ENCODE measurements around the gene S100A9. TPM values are rescaled to one million over a fixed set of nuclear protein-coding genes. Genes with fewer than 3 reads are reported as not detected.

S100A9 gene
- total RNA-seq, 1 donor from 2014 or later, result 0.91 TPM

DNA sequence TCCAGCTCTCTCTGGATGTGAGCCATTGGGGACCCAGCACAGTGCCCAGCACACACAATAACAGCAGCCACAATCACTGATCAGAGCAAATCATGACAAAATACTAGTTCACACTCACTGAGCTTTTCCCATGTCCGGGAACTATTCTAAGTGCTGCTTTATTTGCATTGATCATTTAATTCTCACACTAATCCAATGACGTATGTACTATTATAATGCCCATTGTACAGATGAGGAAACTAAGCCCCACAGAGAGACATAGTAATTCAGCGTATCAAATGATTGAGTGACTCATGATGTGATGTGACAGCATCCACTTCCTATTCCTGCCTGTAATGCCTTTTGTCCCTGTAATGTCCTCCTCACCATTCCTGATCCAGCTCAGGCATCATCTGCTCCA lies 35.2 kb downstream of the S100A9 start:
- Mint-ChIP-seq H3K4me1 (ENCODE audit: low read depth) (no peaks in the 10 kb centered on the region), H3K9me3 (ENCODE audit: low read depth) (no peaks in the 10 kb centered on the region), H3K27ac (no peak overlapping the region), H3K27me3 (peaks cover 44% of the 10 kb centered on the region), H3K36me3 (ENCODE audit: insufficient read depth) (no peaks in the 10 kb centered on the region), H3K4me3 (ENCODE audit: low read depth) (no peak overlapping the region)
- TF ChIP-seq, protein P1, sequence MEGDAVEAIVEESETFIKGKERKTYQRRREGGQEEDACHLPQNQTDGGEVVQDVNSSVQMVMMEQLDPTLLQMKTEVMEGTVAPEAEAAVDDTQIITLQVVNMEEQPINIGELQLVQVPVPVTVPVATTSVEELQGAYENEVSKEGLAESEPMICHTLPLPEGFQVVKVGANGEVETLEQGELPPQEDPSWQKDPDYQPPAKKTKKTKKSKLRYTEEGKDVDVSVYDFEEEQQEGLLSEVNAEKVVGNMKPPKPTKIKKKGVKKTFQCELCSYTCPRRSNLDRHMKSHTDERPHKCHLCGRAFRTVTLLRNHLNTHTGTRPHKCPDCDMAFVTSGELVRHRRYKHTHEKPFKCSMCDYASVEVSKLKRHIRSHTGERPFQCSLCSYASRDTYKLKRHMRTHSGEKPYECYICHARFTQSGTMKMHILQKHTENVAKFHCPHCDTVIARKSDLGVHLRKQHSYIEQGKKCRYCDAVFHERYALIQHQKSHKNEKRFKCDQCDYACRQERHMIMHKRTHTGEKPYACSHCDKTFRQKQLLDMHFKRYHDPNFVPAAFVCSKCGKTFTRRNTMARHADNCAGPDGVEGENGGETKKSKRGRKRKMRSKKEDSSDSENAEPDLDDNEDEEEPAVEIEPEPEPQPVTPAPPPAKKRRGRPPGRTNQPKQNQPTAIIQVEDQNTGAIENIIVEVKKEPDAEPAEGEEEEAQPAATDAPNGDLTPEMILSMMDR (IDR thresholded peaks at IDR 0.05; ENCODE audit: unreplicated experiment), result no peak
- no peak for DNase-seq (ENCODE audit: low spot score, unreplicated experiment)

DNA sequence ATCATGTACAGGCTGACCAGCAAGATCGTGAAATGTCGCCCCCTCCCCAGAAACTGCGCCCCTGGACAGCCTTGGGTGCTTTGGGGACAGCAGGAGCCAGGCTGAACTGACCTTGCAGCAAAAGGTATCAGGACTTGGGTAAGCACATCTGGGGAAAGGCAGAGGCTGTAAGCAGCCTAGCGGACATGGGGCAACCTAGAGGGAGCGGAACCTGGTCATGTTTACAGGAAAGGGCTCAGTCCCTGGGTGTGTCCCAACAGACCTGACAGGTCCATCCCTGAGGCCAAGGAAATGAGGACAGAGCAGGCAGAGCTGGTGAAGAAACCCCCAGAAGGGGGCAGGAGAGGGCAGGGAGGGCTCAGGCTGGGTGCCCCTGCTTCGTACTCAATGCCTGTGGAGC lies 36.3 kb downstream of the S100A9 start:
- no peaks in the 10 kb centered on the region for H3K4me1 Mint-ChIP-seq (ENCODE audit: low read depth)
- H3K4me3 Mint-ChIP-seq (ENCODE audit: low read depth), result no peak overlapping the region
- no peaks in the 10 kb centered on the region for H3K9me3 Mint-ChIP-seq (ENCODE audit: low read depth)
- H3K27me3 Mint-ChIP-seq, result peaks cover 42% of the 10 kb centered on the region
- no peaks in the 10 kb centered on the region for H3K36me3 Mint-ChIP-seq (ENCODE audit: insufficient read depth)
- TF ChIP-seq, protein P1 (IDR thresholded peaks at IDR 0.05; ENCODE audit: unreplicated experiment), result peak; percentile 18
- no peak for DNase-seq (ENCODE audit: low spot score, unreplicated experiment)
- H3K27ac Mint-ChIP-seq, result no peak overlapping the region

DNA sequence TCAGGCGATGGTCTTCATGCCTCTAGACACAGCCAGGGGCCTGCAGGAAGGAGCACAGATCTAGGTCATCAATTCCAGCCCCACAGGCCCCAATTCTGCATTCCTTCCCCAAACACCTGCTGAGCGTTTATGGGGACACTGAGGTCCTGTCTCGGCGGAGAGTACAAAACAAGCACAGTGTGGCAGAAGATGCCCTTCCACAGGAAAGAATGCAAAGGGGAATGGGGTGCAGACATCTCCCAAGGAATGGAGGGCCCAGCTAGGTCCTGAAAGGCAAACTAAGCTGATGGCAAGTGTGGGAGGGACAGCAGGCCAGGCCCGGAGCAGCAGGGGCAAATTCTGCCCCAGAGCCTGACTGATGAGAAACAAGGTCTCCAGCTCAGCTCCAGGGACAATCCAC lies 36.7 kb downstream of the S100A9 start:
- TF ChIP-seq, protein P1 (IDR thresholded peaks at IDR 0.05; ENCODE audit: unreplicated experiment), result no peak
- Mint-ChIP-seq H3K36me3 (ENCODE audit: insufficient read depth) (no peaks in the 10 kb centered on the region), H3K27ac (no peak overlapping the region), H3K27me3 (peaks cover 39% of the 10 kb centered on the region), H3K4me1 (ENCODE audit: low read depth) (no peaks in the 10 kb centered on the region), H3K4me3 (ENCODE audit: low read depth) (no peak overlapping the region), H3K9me3 (ENCODE audit: low read depth) (no peaks in the 10 kb centered on the region)
- no peak for DNase-seq (ENCODE audit: low spot score, unreplicated experiment)

DNA sequence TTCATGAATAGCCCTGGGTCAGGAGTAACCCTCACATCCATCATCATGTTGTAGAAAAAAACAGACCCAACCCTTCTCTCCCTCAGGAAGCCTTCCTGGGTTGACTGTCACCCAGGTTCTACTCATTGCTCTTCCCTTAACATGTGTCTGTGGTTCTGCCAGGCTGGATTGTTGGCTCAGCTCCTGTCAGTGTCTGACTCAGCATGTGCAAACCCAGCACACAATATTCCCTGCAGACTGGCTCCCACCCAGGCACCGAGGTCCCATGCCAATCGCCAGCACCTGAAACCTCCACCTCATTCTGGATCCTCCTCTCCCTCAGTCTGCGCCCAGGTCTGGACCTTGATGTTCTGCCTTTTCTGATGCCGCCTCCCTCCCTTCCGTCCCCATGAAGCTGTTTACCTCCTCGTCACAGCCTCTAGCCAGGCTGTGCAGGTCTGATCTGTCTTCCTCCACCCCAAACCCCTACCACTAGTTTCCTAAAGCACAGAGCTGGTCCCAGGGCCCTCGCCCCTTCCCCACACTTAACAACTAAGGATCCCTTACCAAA lies 37.6 kb downstream of the S100A9 start:
- no peak overlapping the region for H3K4me3 Mint-ChIP-seq (ENCODE audit: low read depth)
- no peaks in the 10 kb centered on the region for H3K9me3 Mint-ChIP-seq (ENCODE audit: low read depth)
- no peak overlapping the region for H3K27ac Mint-ChIP-seq
- TF ChIP-seq, protein P1 (IDR thresholded peaks at IDR 0.05; ENCODE audit: unreplicated experiment), result no peak
- H3K27me3 Mint-ChIP-seq, result peaks cover 41% of the 10 kb centered on the region
- DNase-seq (ENCODE audit: low spot score, unreplicated experiment), result no peak
- no peaks in the 10 kb centered on the region for H3K4me1 Mint-ChIP-seq (ENCODE audit: low read depth)
- H3K36me3 Mint-ChIP-seq (ENCODE audit: insufficient read depth), result no peaks in the 10 kb centered on the region

DNA sequence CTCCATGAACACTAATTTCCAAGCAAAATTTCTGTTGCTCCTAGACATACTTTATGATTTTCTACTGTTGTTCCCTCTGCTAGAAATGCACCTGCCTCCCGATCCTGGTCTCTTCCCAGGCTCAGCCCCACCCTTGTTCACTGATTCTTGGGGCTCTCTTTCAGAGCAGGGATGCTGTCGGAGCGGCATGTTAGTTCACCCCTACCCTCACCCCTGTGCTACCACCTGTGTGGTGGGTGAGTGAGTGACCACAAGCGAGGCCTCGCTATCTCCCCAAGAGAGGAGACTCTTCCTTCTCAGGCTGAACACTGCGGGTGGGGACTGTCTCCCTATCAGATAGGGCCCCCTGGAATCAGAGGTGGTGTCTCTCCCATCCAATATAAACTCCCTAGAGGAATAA lies 38.1 kb downstream of the S100A9 start:
- DNase-seq (ENCODE audit: low spot score, unreplicated experiment), result no peak
- H3K4me1 Mint-ChIP-seq (ENCODE audit: low read depth), result no peaks in the 10 kb centered on the region
- H3K4me3 Mint-ChIP-seq (ENCODE audit: low read depth), result no peak overlapping the region
- no peaks in the 10 kb centered on the region for H3K9me3 Mint-ChIP-seq (ENCODE audit: low read depth)
- no peak overlapping the region for H3K27ac Mint-ChIP-seq
- no peaks in the 10 kb centered on the region for H3K36me3 Mint-ChIP-seq (ENCODE audit: insufficient read depth)
- peaks cover 40% of the 10 kb centered on the region for H3K27me3 Mint-ChIP-seq
- TF ChIP-seq, protein P1 (IDR thresholded peaks at IDR 0.05; ENCODE audit: unreplicated experiment), result no peak

Data from progenitor cell of endocrine pancreas (in vitro differentiated cells).